ENCODE data around the gene NECTIN1.

The NECTIN1 gene

DNA sequence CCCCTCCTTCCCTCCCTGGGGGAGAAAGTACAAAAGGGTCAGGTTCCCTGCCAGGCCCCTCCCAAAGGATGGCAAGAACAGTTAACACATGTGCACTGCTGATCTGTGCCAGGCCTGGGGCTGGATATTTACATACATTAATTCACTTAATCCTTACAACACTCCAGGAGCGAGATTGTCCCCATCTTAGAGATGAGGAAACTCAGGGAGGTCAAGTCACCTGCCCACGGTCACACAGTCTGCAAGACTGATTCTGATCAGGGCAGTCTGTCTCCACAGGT is 36.5 kb downstream of the NECTIN1 start:
- no peaks in the 10 kb centered on the region for H3K9me2 ChIP-seq (replicated peaks; ENCODE audit: insufficient read depth, low read length)
- no peaks in the 10 kb centered on the region for H4K20me1 ChIP-seq (ENCODE audit: insufficient read depth, low read length)
- no peaks in the 10 kb centered on the region for H3K27me3 ChIP-seq (replicated peaks; ENCODE audit: insufficient read depth, low read length)
- H3F3A ChIP-seq (ENCODE audit: insufficient read depth, low read length): peaks cover 24% of the 10 kb centered on the region
- H3K9me3 ChIP-seq (replicated peaks; ENCODE audit: insufficient read depth, low read length): no peaks in the 10 kb centered on the region
- peak overlapping the region; percentile 81; the same call in 1 of the 2 replicates for H3K27ac ChIP-seq (ENCODE audit: low read length)
- H3K4me3 ChIP-seq (ENCODE audit: low read length): no peak overlapping the region
- no peaks in the 10 kb centered on the region for H3K36me3 ChIP-seq (replicated peaks; ENCODE audit: insufficient read depth, low read length)
- TF ChIP-seq, protein P1, sequence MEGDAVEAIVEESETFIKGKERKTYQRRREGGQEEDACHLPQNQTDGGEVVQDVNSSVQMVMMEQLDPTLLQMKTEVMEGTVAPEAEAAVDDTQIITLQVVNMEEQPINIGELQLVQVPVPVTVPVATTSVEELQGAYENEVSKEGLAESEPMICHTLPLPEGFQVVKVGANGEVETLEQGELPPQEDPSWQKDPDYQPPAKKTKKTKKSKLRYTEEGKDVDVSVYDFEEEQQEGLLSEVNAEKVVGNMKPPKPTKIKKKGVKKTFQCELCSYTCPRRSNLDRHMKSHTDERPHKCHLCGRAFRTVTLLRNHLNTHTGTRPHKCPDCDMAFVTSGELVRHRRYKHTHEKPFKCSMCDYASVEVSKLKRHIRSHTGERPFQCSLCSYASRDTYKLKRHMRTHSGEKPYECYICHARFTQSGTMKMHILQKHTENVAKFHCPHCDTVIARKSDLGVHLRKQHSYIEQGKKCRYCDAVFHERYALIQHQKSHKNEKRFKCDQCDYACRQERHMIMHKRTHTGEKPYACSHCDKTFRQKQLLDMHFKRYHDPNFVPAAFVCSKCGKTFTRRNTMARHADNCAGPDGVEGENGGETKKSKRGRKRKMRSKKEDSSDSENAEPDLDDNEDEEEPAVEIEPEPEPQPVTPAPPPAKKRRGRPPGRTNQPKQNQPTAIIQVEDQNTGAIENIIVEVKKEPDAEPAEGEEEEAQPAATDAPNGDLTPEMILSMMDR (IDR thresholded peaks at IDR 0.05; ENCODE audit: low read length): no peak
- TF ChIP-seq EZH2phosphoT487 (IDR thresholded peaks at IDR 0.05; ENCODE audit: low read length): no peak
- TF ChIP-seq EZH2 (optimal IDR thresholded peaks at IDR 0.05; ENCODE audit: low read depth, low read length): no peak
- peaks cover 58% of the 10 kb centered on the region for H3K4me1 ChIP-seq (ENCODE audit: low read length)
- DNase-seq: no peak
- peak overlapping the region; percentile 63; the same call in 1 of the 2 replicates for H3K4me2 ChIP-seq (ENCODE audit: low read depth, low read length)
- H3K79me2 ChIP-seq (ENCODE audit: low read length): peaks cover 96% of the 10 kb centered on the region
- H2AFZ ChIP-seq (ENCODE audit: low read length): no peak overlapping the region
- peak overlapping the region; percentile 33; the same call in 1 of the 2 replicates for H3K9ac ChIP-seq (ENCODE audit: low read length)

- peaks cover 24% of the 10 kb centered on the region for H3F3A ChIP-seq (ENCODE audit: insufficient read depth, low read length)
- H2AFZ ChIP-seq (ENCODE audit: low read length): no peak overlapping the region
- H3K36me3 ChIP-seq (replicated peaks; ENCODE audit: insufficient read depth, low read length): no peaks in the 10 kb centered on the region
- no peaks in the 10 kb centered on the region for H3K9me3 ChIP-seq (replicated peaks; ENCODE audit: insufficient read depth, low read length)
- no peak for TF ChIP-seq EZH2 (optimal IDR thresholded peaks at IDR 0.05; ENCODE audit: low read depth, low read length)
- TF ChIP-seq, protein P1 (IDR thresholded peaks at IDR 0.05; ENCODE audit: low read length): no peak
- no peak for TF ChIP-seq EZH2phosphoT487 (IDR thresholded peaks at IDR 0.05; ENCODE audit: low read length)
- no peak for DNase-seq
- H3K4me3 ChIP-seq (ENCODE audit: low read length): no peak overlapping the region
- H3K27me3 ChIP-seq (replicated peaks; ENCODE audit: insufficient read depth, low read length): no peaks in the 10 kb centered on the region
- H3K79me2 ChIP-seq (ENCODE audit: low read length): peaks cover 96% of the 10 kb centered on the region
- H3K4me2 ChIP-seq (ENCODE audit: low read depth, low read length): 0 out of 2 replicates have a peak overlapping the region, but pooled peaks have one; percentile 2
- H3K27ac ChIP-seq (ENCODE audit: low read length): peak overlapping the region; percentile 81; the same call in 1 of the 2 replicates
- H3K9ac ChIP-seq (ENCODE audit: low read length): no peak overlapping the region
- no peaks in the 10 kb centered on the region for H3K9me2 ChIP-seq (replicated peaks; ENCODE audit: insufficient read depth, low read length)
- peaks cover 58% of the 10 kb centered on the region for H3K4me1 ChIP-seq (ENCODE audit: low read length)
- H4K20me1 ChIP-seq (ENCODE audit: insufficient read depth, low read length): no peaks in the 10 kb centered on the region
Measured at GRCh38 chr11:119691701-119692539, 37.1 kb downstream of the NECTIN1 start.

DNA sequence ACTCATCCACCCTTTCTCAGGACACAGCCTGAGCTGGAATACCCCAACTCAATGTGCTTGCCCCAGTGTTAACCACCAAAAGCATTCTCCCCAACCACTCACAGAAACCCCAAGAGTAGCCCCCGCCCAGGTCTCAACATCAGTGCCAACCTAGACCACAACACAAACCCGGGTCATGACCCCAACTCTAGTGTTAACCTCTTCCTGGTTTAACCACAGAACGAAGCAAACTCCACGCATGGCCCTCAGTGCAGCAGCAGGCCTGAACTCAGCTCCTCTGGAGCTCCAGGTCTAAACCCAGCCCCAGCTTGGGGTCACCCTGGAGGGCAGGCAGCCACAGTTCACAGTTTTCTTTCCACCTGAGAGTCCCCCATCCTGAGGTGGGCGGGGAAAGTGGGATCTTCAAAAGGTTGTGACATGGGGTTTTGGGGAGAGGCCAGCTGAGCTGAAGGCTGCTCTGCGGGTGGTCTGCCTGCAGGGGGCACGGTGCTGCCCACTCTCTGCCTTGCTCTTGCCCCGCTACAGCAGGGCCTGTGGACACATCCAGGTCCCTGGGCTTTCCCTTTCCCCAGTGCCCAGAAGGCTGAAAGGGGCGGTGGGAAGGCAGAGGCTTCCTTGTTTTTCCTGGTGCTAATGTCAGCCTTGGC is 37.9 kb downstream of the NECTIN1 start:
- no peaks in the 10 kb centered on the region for H3K27me3 ChIP-seq (replicated peaks; ENCODE audit: insufficient read depth, low read length)
- H3K27ac ChIP-seq (ENCODE audit: low read length): no peak overlapping the region; the same call in 1 of the 2 replicates
- no peaks in the 10 kb centered on the region for H3K36me3 ChIP-seq (replicated peaks; ENCODE audit: insufficient read depth, low read length)
- H2AFZ ChIP-seq (ENCODE audit: low read length): no peak overlapping the region
- H3K4me2 ChIP-seq (ENCODE audit: low read depth, low read length): no peak overlapping the region
- TF ChIP-seq, protein P1 (IDR thresholded peaks at IDR 0.05; ENCODE audit: low read length): 0 out of 2 replicates have a peak, but pooled peaks have one; percentile 4
- TF ChIP-seq EZH2phosphoT487 (IDR thresholded peaks at IDR 0.05; ENCODE audit: low read length): no peak
- TF ChIP-seq EZH2 (optimal IDR thresholded peaks at IDR 0.05; ENCODE audit: low read depth, low read length): no peak
- H3K4me1 ChIP-seq (ENCODE audit: low read length): peaks cover 57% of the 10 kb centered on the region
- H3K79me2 ChIP-seq (ENCODE audit: low read length): peaks cover 96% of the 10 kb centered on the region
- no peaks in the 10 kb centered on the region for H3K9me2 ChIP-seq (replicated peaks; ENCODE audit: insufficient read depth, low read length)
- H4K20me1 ChIP-seq (ENCODE audit: insufficient read depth, low read length): no peaks in the 10 kb centered on the region
- peak; percentile 33 for DNase-seq
- H3K9ac ChIP-seq (ENCODE audit: low read length): no peak overlapping the region
- no peak overlapping the region for H3K4me3 ChIP-seq (ENCODE audit: low read length)
- H3F3A ChIP-seq (ENCODE audit: insufficient read depth, low read length): peaks cover 24% of the 10 kb centered on the region
- H3K9me3 ChIP-seq (replicated peaks; ENCODE audit: insufficient read depth, low read length): no peaks in the 10 kb centered on the region

All from MM.1S (cell line).